NT2/D1 (cell line): ENCODE measurements around the gene TOMM7.

Experiments used
- DNase-seq: peaks from one replicate; pipeline ENCODE4 v3.0.0-alpha.2; 2011; ENCODE audit warnings: low read depth, low spot score
- H3K27me3 ChIP-seq: 2 replicates; pipeline ENCODE4 v1.6.0; 2011; ENCODE audit warnings: mild to moderate bottlenecking; ENCODE audit not compliant: insufficient read length, insufficient read depth
- H3K36me3 ChIP-seq: 2 replicates; pipeline ENCODE4 v1.6.1; 2011; ENCODE audit warnings: mild to moderate bottlenecking, low read length, mixed read lengths; ENCODE audit not compliant: insufficient read depth, insufficient read length
- H3K4me1 ChIP-seq: 2 replicates; pipeline ENCODE4 v1.5.1; 2011; ENCODE audit not compliant: insufficient read depth, insufficient read length
- H3K4me3 ChIP-seq: 2 replicates; pipeline ENCODE4 v1.5.1; 2011; ENCODE audit warnings: low read depth; ENCODE audit not compliant: insufficient read length
- H3K9ac ChIP-seq: 2 replicates; pipeline ENCODE4 v1.6.0; 2011; ENCODE audit warnings: low read depth; ENCODE audit not compliant: insufficient read length
- H3K9me3 ChIP-seq: 2 replicates; pipeline ENCODE4 v1.5.1; 2011; ENCODE audit warnings: mild to moderate bottlenecking, low read length; ENCODE audit not compliant: insufficient read depth
- SUZ12 ChIP-seq: IDR thresholded peaks from 2 replicates; pipeline ENCODE4 v1.6.1; 2011; ENCODE audit not compliant: insufficient read length, insufficient read depth; ENCODE audit errors: extremely low read depth
- YY1 ChIP-seq: IDR thresholded peaks from 2 replicates; pipeline ENCODE4 v1.6.1; 2011; ENCODE audit not compliant: insufficient read length, insufficient read depth
- ZNF274 ChIP-seq: IDR thresholded peaks from 2 replicates; pipeline ENCODE4 v1.6.1; 2011; ENCODE audit warnings: mild to moderate bottlenecking, low read depth, low read length

The TOMM7 gene

DNA sequence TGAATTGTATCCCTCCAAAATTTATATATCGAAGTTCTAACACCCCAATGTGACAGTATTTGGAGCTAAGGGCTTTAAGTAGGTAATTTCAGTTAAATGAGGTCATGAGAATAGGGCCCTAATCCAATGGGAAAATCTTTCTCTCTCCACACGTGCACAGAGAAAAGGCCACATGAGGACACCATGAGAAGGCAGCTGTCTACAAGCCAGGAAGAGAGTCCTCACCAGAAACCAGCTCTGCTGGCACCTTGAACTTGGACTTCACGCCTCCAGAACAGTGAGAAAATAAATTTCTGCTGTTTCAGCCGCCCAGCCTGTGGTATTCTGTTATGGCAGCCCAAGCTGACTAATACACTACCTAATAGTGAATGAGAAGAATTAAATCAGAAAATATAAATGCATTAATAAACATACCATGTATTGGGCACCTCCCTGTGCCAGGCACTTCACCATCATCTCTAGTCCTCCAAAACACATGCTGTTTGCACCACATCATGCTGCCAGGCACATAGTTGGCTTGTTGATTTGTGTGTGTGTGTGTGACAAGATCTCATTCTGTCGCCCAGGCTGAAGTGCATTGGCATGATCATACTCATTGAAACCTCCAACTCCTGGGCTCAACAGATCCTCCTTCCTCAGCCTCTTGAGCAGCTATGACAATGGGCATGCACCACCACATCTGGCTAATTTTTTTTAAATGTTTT is 9.1 kb upstream of the TOMM7 start:
- no peak for DNase-seq
- Histone ChIP-seq H3K27me3 (no peaks in the 10 kb centered on the region), H3K9ac (no peak overlapping the region), H3K4me3 (no peak overlapping the region), H3K4me1 (no peaks in the 10 kb centered on the region), H3K36me3 (no peaks in the 10 kb centered on the region), H3K9me3 (no peaks in the 10 kb centered on the region)
- TF ChIP-seq ZNF274 (no peak), SUZ12 (no peak), YY1 (no peak)

- no peak for DNase-seq
- TF ChIP-seq ZNF274 (no peak), YY1 (no peak), SUZ12 (no peak)
- Histone ChIP-seq H3K36me3 (no peaks in the 10 kb centered on the region), H3K4me1 (no peaks in the 10 kb centered on the region), H3K9me3 (no peaks in the 10 kb centered on the region), H3K27me3 (no peaks in the 10 kb centered on the region), H3K9ac (no peak overlapping the region), H3K4me3 (no peak overlapping the region)
Observed at GRCh38 chr7:22827563-22827962, 4.9 kb upstream of the TOMM7 start.

GRCh38 chr7:22826593-22826992 is 3.9 kb upstream of the TOMM7 start:
- H3K27me3 ChIP-seq, result no peaks in the 10 kb centered on the region
- no peak overlapping the region for H3K9ac ChIP-seq
- no peaks in the 10 kb centered on the region for H3K9me3 ChIP-seq
- no peaks in the 10 kb centered on the region for H3K36me3 ChIP-seq
- DNase-seq, result no peak
- no peaks in the 10 kb centered on the region for H3K4me1 ChIP-seq
- no peak for TF ChIP-seq SUZ12
- TF ChIP-seq YY1, result no peak
- no peak for TF ChIP-seq ZNF274
- H3K4me3 ChIP-seq, result no peak overlapping the region

- Histone ChIP-seq H3K4me3 (no peak overlapping the region), H3K36me3 (peaks cover 7% of the 10 kb centered on the region), H3K27me3 (no peaks in the 10 kb centered on the region), H3K4me1 (no peaks in the 10 kb centered on the region), H3K9ac (no peak overlapping the region), H3K9me3 (no peaks in the 10 kb centered on the region)
- DNase-seq, result no peak
- TF ChIP-seq SUZ12, result no peak
- no peak for TF ChIP-seq YY1
- no peak for TF ChIP-seq ZNF274
Observed at GRCh38 chr7:22824760-22825159, 2.1 kb upstream of the TOMM7 start.

DNA sequence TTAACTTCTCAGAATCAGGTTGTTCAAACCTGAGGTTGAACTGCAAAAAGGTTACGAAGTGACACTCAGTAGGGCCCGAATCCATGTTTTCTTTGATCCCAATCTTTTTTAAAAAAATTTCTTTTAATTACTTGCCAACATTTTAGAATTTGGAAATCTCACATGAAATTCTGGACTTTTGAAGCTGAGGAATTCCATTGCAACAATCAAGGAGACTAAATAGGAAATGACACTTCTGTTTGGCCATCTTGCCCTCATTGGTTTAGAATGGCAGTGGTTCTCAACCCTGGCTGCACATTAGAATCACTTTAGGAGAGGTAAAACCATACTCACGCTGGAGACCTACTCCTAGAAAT is 471 bp upstream of the TOMM7 start:
- TF ChIP-seq YY1 (no peak), SUZ12 (no peak), ZNF274 (no peak)
- Histone ChIP-seq H3K36me3 (peaks cover 17% of the 10 kb centered on the region), H3K4me1 (no peaks in the 10 kb centered on the region), H3K9ac (peak overlapping the region; percentile 89), H3K4me3 (peak overlapping the region; percentile 81), H3K9me3 (no peaks in the 10 kb centered on the region), H3K27me3 (no peaks in the 10 kb centered on the region)
- DNase-seq, result no peak

DNA sequence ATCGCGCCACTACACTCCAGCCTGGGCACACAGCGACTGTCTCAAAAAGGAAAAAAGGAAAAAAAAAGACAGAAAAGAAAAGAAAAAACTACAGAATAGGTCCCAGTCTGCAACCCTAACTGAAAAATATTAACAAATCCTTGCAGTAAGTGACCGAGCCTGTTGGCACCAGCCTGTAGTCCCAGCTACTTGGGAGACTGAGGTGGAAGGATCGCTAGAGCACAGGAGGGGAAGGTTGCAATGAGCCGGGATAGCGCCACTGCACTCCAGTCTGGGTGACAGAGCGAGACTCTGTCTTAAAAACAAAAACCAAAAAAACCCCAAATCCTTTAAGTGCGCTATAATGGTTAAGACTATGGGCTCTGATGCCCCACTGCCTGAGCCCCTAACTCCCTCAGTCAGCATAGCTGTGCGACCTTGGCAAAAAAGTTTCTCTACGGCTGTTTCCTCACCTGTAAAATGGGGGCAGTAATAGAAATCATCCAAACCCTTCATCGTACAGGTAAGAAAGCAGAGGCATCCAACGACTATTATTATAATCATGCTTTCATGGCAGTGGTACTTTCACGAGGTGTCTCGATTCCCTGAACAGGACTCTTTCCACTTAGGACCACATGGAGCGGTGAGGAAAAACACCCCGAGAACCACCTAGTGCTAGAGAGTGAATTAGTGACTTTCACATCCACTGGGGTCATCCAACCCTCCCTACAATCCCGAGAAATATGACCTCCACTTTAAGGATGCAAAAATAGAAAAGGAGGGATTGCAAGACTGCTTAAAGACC is 755 bp downstream of the TOMM7 start:
- Histone ChIP-seq H3K4me1 (no peaks in the 10 kb centered on the region), H3K9me3 (no peaks in the 10 kb centered on the region), H3K9ac (peak overlapping the region; percentile 89), H3K27me3 (no peaks in the 10 kb centered on the region), H3K36me3 (peaks cover 29% of the 10 kb centered on the region), H3K4me3 (peak overlapping the region; percentile 81)
- DNase-seq, result no peak
- TF ChIP-seq YY1 (no peak), SUZ12 (no peak), ZNF274 (no peak)

- Histone ChIP-seq H3K4me1 (no peaks in the 10 kb centered on the region), H3K9me3 (no peaks in the 10 kb centered on the region), H3K27me3 (no peaks in the 10 kb centered on the region), H3K4me3 (no peak overlapping the region), H3K9ac (no peak overlapping the region), H3K36me3 (peaks cover 52% of the 10 kb centered on the region)
- DNase-seq, result no peak
- TF ChIP-seq ZNF274 (no peak), SUZ12 (no peak), YY1 (no peak)
Observed at GRCh38 chr7:22819476-22819875, 3.2 kb downstream of the TOMM7 start.
